Body of pancreas (tissue), 4 donors: ENCODE data around the gene PLAAT5. TPM values are rescaled to one million over a fixed set of nuclear protein-coding genes. Genes with fewer than 3 reads are reported as not detected.
"Not testable (repeated sequence)": the region's sequence is repeated elsewhere in the genome, so short reads cannot be mapped to it uniquely, and the experiment has no call there.

Source experiments
- ATAC-seq: fragments of 150-250 bp; one replicate; pipeline ENCODE4 v1.9.1; 2016
- DNase-seq, 4 donors: peaks; one replicate each; pipeline ENCODE4 v3.0.0-alpha.2; 2019
- H3K27ac ChIP-seq, 4 donors: fragments of 200-600 bp; sonication (generic); 1 replicate in 3 of 4; 2 replicates in 1 of 4; pipeline versions ENCODE4 v1.5.1 to v1.6.1; 2016 to 2019; ENCODE audit warnings: mild to moderate bottlenecking in 1 of 4, mixed read lengths in 1 of 4, moderate library complexity in 1 of 4
- H3K27me3 ChIP-seq, 2 donors: fragments of 200-600 bp; sonication (generic); one replicate each; pipeline ENCODE4 v1.6.0; 2016; ENCODE audit warnings: mild to moderate bottlenecking in 1 of 2
- H3K36me3 ChIP-seq, 2 donors: fragments of 200-600 bp; sonication (generic); replicated peaks in 1 of 2; 2 replicates each; pipeline ENCODE4 v1.5.1; 2016; ENCODE audit warnings: low read depth in 2 of 2; ENCODE audit not compliant: insufficient read depth in 1 of 2
- H3K4me1 ChIP-seq: fragments of 200-600 bp; sonication (generic); one replicate; pipeline ENCODE4 v1.6.0; 2016
- H3K4me3 ChIP-seq, 2 donors: fragments of 200-600 bp; sonication (generic); 1 replicate in 1 of 2; 2 replicates in 1 of 2; pipeline ENCODE4 v1.5.1; 2016 to 2019
- H3K9me3 ChIP-seq, 3 donors: fragments of 200-600 bp; sonication (generic); 1 replicate in 2 of 3; 2 replicates in 1 of 3; pipeline ENCODE4 v1.5.1; 2016
- POLR2A ChIP-seq, 3 donors: fragments of 450-650 bp; IDR thresholded peaks; one replicate each; pipeline ENCODE4 v1.6.1; 2016; ENCODE audit warnings: antibody characterized with exemption in 3 of 3, mild to moderate bottlenecking in 2 of 3
- WGBS, 2 donors: methylation state at CpG; one replicate each; pipeline ENCODE4 v1.1.5; 2017; 5-methylcytosine and 5-hydroxymethylcytosine counted together
- intact Hi-C: fragments of 100-400 bp; cut with DNase I; formaldehyde crosslinking; loops from one replicate; pipeline ENCODE4 v1.15.1; 2023
- total RNA-seq, 2 donors: library from RNA; depleted of rRNA; stranded (reverse); fragments of >200 nt; gene quantifications; one replicate each; pipeline ENCODE4 v1.1.0, GENCODE V29; 2016
- TF ChIP-seq, protein P1 (sequence below), 7 experiments: fragments of 450-650 bp in 4 of 7; fragments of 200-600 bp in 3 of 7; sonication (generic) in 3 of 7; IDR thresholded peaks; one replicate each; pipeline ENCODE4 v1.5.1; 2016 to 2019; ENCODE audit warnings: antibody characterized with exemption in 7 of 7

Gene PLAAT5
- total RNA-seq, 2 donors from 2014 or later, result 2.6 to 9.6 TPM

DNA sequence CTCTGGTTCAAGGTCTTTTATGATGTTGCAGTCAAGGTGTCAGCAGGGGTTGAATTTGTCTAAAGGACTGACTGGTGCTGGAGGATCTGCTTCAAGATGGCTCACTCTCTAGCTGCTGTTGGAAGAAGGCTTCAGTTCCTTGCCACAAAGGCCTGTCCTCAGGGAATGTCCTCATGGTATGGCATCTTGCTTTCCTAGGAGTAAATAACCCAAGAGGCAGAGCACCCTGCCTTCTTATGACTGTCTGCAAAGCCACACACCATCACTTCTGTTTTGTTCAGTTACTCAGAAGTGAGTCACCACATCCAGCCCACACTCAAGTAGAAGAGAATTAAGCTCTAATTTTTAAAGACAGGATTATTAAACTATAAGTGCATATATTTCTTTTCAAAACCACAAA lies 45.2 kb downstream of the PLAAT5 start:
- TF ChIP-seq, protein P1, sequence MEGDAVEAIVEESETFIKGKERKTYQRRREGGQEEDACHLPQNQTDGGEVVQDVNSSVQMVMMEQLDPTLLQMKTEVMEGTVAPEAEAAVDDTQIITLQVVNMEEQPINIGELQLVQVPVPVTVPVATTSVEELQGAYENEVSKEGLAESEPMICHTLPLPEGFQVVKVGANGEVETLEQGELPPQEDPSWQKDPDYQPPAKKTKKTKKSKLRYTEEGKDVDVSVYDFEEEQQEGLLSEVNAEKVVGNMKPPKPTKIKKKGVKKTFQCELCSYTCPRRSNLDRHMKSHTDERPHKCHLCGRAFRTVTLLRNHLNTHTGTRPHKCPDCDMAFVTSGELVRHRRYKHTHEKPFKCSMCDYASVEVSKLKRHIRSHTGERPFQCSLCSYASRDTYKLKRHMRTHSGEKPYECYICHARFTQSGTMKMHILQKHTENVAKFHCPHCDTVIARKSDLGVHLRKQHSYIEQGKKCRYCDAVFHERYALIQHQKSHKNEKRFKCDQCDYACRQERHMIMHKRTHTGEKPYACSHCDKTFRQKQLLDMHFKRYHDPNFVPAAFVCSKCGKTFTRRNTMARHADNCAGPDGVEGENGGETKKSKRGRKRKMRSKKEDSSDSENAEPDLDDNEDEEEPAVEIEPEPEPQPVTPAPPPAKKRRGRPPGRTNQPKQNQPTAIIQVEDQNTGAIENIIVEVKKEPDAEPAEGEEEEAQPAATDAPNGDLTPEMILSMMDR (IDR thresholded peaks at IDR 0.05), result no peak
- no peak for TF ChIP-seq POLR2A (IDR thresholded peaks at IDR 0.05)
- H3K4me3 ChIP-seq, result no peak overlapping the region
- H3K27ac ChIP-seq, result no peak overlapping the region
- no peaks in the 10 kb centered on the region for H3K4me1 ChIP-seq
- no peak for DNase-seq
- intact Hi-C loops, result no loop called here
- no peaks in the 10 kb centered on the region for H3K9me3 ChIP-seq
- H3K27me3 ChIP-seq, result no peaks in the 10 kb centered on the region
- H3K36me3 ChIP-seq, result no peaks in the 10 kb centered on the region
- no peak for ATAC-seq

DNA sequence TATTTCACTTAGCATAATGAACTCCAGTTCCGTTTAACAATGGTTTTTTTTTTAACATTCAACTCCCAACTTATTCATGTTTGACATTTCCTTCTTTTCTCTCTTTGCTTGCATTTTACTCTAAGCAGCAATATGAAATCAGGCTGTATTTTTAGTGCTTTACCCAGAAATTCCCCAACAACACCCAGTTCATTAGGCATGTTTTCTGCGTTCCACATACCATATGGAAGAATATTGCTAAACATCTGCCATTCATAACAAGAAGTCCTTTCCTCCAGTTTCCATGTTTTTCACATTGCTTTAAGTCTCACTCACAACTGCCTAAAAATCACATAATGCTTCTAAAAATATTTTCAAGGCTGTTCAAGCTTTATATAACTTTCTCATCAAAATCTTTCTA lies 45.8 kb downstream of the PLAAT5 start:
- TF ChIP-seq, protein P1 (IDR thresholded peaks at IDR 0.05), result no peak
- no peak for TF ChIP-seq POLR2A (IDR thresholded peaks at IDR 0.05)
- Histone ChIP-seq H3K36me3 (no peaks in the 10 kb centered on the region), H3K9me3 (no peaks in the 10 kb centered on the region), H3K4me1 (no peaks in the 10 kb centered on the region), H3K27me3 (no peaks in the 10 kb centered on the region), H3K27ac (no peak overlapping the region), H3K4me3 (no peak overlapping the region)
- 82 to 93% methylated on average over 2 of the region's 2 CpGs for WGBS, 2 donors
- no peak for ATAC-seq
- intact Hi-C loops, result no loop called here
- no peak for DNase-seq

GRCh38 chr11:63444160-63444559 lies 46.8 kb downstream of the PLAAT5 start:
- H3K9me3 ChIP-seq, result no peaks in the 10 kb centered on the region
- intact Hi-C loops, result no loop called here
- no peaks in the 10 kb centered on the region for H3K27me3 ChIP-seq
- WGBS, 2 donors, result 51 to 73% methylated on average over 2 of the region's 2 CpGs
- no peaks in the 10 kb centered on the region for H3K4me1 ChIP-seq
- no peak overlapping the region for H3K4me3 ChIP-seq
- DNase-seq (no peak), ATAC-seq (no peak)
- TF ChIP-seq, protein P1 (IDR thresholded peaks at IDR 0.05), result no peak
- no peak for TF ChIP-seq POLR2A (IDR thresholded peaks at IDR 0.05)
- no peaks in the 10 kb centered on the region for H3K36me3 ChIP-seq
- H3K27ac ChIP-seq, result no peak overlapping the region

DNA sequence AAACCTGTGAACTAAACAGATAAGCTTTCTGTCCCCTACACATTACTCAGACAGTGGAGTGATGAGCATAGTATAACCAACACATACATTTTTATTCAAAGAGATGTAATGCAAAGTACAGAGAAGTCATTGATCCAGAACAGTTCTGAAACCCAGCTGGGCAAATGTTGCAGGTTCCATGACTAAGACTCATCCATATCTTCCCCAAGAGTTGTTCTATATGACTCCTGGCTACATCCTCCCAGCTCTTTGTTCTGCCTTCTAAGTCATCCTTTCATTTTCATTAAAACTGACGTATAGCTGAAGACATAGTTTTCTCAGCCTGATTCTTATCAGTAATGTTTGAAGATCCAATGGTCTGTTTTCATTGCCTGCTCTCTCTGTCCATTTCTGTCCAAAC lies 47.3 kb downstream of the PLAAT5 start:
- no peaks in the 10 kb centered on the region for H3K4me1 ChIP-seq
- H3K27ac ChIP-seq, result no peak overlapping the region
- no peak for TF ChIP-seq POLR2A (IDR thresholded peaks at IDR 0.05)
- TF ChIP-seq, protein P1 (IDR thresholded peaks at IDR 0.05), result no peak
- intact Hi-C loops, result no loop called here
- WGBS, 2 donors, result 43 to 58% methylated on average over 1 of the region's 1 CpG
- no peaks in the 10 kb centered on the region for H3K36me3 ChIP-seq
- H3K9me3 ChIP-seq, result no peaks in the 10 kb centered on the region
- H3K27me3 ChIP-seq, result no peaks in the 10 kb centered on the region
- DNase-seq (no peak), ATAC-seq (no peak)
- H3K4me3 ChIP-seq, result no peak overlapping the region

DNA sequence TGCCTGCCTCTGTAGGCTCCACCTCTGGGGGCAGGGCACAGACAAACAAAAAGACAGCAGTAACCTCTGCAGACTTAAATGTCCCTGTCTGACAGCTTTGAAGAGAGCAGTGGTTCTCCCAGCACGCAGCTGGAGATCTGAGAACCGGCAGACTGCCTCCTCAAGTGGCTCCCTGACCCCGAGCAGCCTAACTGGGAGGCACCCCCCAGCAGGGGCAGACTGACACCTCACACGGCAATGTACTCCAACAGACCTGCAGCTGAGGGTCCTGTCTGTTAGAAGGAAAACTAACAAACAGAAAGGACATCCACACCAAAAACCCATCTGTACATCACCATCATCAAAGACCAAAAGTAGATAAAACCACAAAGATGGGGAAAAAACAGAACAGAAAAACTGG lies 55.1 kb downstream of the PLAAT5 start:
- 20 to 23% methylated on average over 2 to 4 of the region's 4 CpGs for WGBS, 2 donors
- intact Hi-C loops, H3K27ac ChIP-seq, H3K4me1 ChIP-seq, DNase-seq, H3K36me3 ChIP-seq, H3K9me3 ChIP-seq, ATAC-seq, H3K4me3 ChIP-seq, H3K27me3 ChIP-seq: not testable (repeated sequence)

DNA sequence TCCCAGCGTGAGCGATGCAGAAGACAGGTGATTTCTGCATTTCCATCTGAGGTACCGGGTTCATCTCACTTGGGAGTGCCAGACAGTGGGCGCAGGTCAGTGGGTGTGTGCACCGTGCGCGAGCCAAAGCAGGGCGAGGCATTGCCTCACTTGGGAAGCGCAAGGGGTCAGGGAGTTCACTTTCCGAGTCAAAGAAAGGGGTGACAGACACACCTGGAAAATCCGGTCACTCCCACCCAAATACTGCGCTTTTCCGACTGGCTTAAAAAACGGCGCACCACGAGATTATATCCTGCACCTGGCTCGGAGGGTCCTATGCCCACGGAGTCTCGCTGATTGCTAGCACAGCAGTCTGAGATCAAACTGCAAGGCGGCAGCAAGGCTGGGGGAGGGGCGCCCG lies 55.6 kb downstream of the PLAAT5 start:
- H3K36me3 ChIP-seq, H3K4me1 ChIP-seq, H3K4me3 ChIP-seq, H3K27ac ChIP-seq, intact Hi-C loops, H3K9me3 ChIP-seq, ATAC-seq, H3K27me3 ChIP-seq, DNase-seq: not testable (repeated sequence)
- WGBS, 2 donors, result 71 to 87% methylated on average over 15 to 21 of the region's 22 CpGs

DNA sequence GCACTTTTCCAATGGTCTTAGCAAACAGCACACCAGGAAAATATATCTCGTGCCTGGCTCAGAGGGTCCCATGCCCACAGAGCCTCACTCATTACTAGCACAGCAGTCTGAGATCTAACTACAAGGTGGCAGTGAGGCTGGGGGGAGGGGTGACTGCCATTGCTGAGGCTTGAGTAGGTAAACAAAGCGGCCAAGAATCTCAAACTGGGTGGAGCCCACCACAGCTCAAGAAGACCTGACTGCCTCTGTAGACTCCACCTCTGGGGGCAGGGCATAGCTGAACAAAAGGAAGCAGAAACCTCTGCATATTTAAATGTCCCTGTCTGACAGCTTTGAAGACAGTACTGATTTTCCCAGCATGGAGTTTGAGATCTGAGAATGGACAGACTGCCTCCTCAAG lies 60.2 kb downstream of the PLAAT5 start:
- 50 to 77% methylated on average over 2 of the region's 2 CpGs for WGBS, 2 donors
- ATAC-seq, intact Hi-C loops: not testable (repeated sequence)

More for the DNA sequence above, 60.2 kb downstream of the PLAAT5 start:
- not testable (repeated sequence) for H3K9me3 ChIP-seq, DNase-seq, H3K36me3 ChIP-seq, H3K4me1 ChIP-seq, H3K4me3 ChIP-seq, H3K27me3 ChIP-seq, H3K27ac ChIP-seq
